HepG2 (cell line): ENCODE results near the gene MYH9. TPM values are rescaled to one million over a fixed set of nuclear protein-coding genes. Genes with fewer than 3 reads are reported as not detected.
A peak's percentile ranks its signal among the peaks of the same experiment; 100 is the strongest.

Experiments used
- ADNP ChIP-seq: sonication (generic); formaldehyde crosslinking; IDR thresholded peaks from 2 replicates; pipeline ENCODE4 v1.4.0; 2020; ENCODE audit warnings: missing genetic modification reagents
- ASH2L ChIP-seq: fragments of 300-600, 200-600 bp; sonication (generic); IDR thresholded peaks from 2 replicates; pipeline ENCODE4 v1.7.0; 2017; ENCODE audit warnings: low read depth, mild to moderate bottlenecking, moderate library complexity, mixed read lengths, low read length; ENCODE audit not compliant: insufficient read length
- BCL6 ChIP-seq: IDR thresholded peaks from 2 replicates; pipeline ENCODE4 v1.6.1; 2016; ENCODE audit warnings: missing genetic modification reagents, missing compliant biosample characterization
- EP300 ChIP-seq, 3 experiments: sonication (generic) in 1 of 3; formaldehyde crosslinking in 1 of 3; IDR thresholded peaks; 2 replicates each; pipeline versions ENCODE4 v1.5.1 to v1.6.1; 2011 to 2020; ENCODE audit warnings: low read depth in 2 of 3, low read length in 2 of 3, borderline replicate concordance in 1 of 3, improper control_type of control experiment in 1 of 3, mild to moderate bottlenecking in 1 of 3, missing genetic modification reagents in 1 of 3, moderate library complexity in 1 of 3
- HINFP ChIP-seq: sonication (generic); formaldehyde crosslinking; IDR thresholded peaks from 2 replicates; pipeline ENCODE4 v1.4.0; 2020; ENCODE audit warnings: low read depth, mild to moderate bottlenecking, missing genetic modification reagents
- KDM2A ChIP-seq: sonication (generic); formaldehyde crosslinking; IDR thresholded peaks from 2 replicates; pipeline ENCODE4 v1.4.0; 2020; ENCODE audit warnings: low read depth, missing genetic modification reagents, borderline replicate concordance
- NCOA2 ChIP-seq: sonication (generic); formaldehyde crosslinking; IDR thresholded peaks from 2 replicates; pipeline ENCODE4 v1.8.0; 2022; ENCODE audit warnings: inconsistent platforms
- PRDM15 ChIP-seq: sonication (generic); formaldehyde crosslinking; IDR thresholded peaks from 2 replicates; pipeline ENCODE4 v1.4.0; 2020; ENCODE audit warnings: missing genetic modification reagents
- RFX3 ChIP-seq: IDR thresholded peaks from 2 replicates; pipeline ENCODE4 v1.6.1; 2016; ENCODE audit warnings: missing biosample characterization, missing genetic modification reagents
- SMAD3 ChIP-seq: sonication (generic); formaldehyde crosslinking; IDR thresholded peaks from 2 replicates; pipeline ENCODE4 v1.4.0; 2020; ENCODE audit warnings: missing genetic modification reagents
- TSC22D2 ChIP-seq: sonication (generic); formaldehyde crosslinking; IDR thresholded peaks from 2 replicates; pipeline ENCODE4 v1.5.1; 2020; ENCODE audit warnings: missing genetic modification reagents, mild to moderate bottlenecking, borderline replicate concordance
- ZBTB7B ChIP-seq: sonication (generic); formaldehyde crosslinking; IDR thresholded peaks from 2 replicates; pipeline ENCODE4 v1.4.0; 2020; ENCODE audit warnings: missing genetic modification reagents
- ZNF143 ChIP-seq: sonication (generic); formaldehyde crosslinking; IDR thresholded peaks from 2 replicates; pipeline ENCODE4 v1.4.0; 2020; ENCODE audit warnings: missing genetic modification reagents
- ZNF256 ChIP-seq: sonication (generic); formaldehyde crosslinking; conservative IDR thresholded peaks from 2 replicates; pipeline ENCODE4 v1.4.0; 2020; ENCODE audit warnings: missing genetic modification reagents
- ZNF484 ChIP-seq: sonication (generic); formaldehyde crosslinking; IDR thresholded peaks from 2 replicates; pipeline ENCODE4 v1.5.1; 2020; ENCODE audit warnings: mild to moderate bottlenecking, low read depth, missing genetic modification reagents, borderline replicate concordance
- ZNF570 ChIP-seq: sonication (generic); formaldehyde crosslinking; IDR thresholded peaks from 2 replicates; pipeline ENCODE4 v1.4.0; 2020; ENCODE audit warnings: mild to moderate bottlenecking, missing genetic modification reagents, borderline replicate concordance
- ZNF574 ChIP-seq: sonication (generic); formaldehyde crosslinking; IDR thresholded peaks from 2 replicates; pipeline ENCODE4 v1.4.0; 2020; ENCODE audit warnings: missing genetic modification reagents
- ZNF704 ChIP-seq: sonication (generic); formaldehyde crosslinking; IDR thresholded peaks from 2 replicates; pipeline ENCODE4 v1.8.1; 2023; ENCODE audit warnings: mild to moderate bottlenecking, inconsistent platforms, moderate library complexity, missing genetic modification reagents, borderline replicate concordance
- polyA plus RNA-seq, 8 experiments: library from polyadenylated mRNA; depleted of rRNA in 3 of 8; stranded (reverse) in 7 of 8; unstranded in 1 of 8; fragments of >200 nt; fragmentation: Illumina TruSeq in 4 of 8; extraction: Trizol in 4 of 8; gene quantifications; 2 replicates each; pipeline versions ENCODE4 v1.2.1 to v1.2.3, GENCODE V29; 2011 to 2016; ENCODE audit warnings: low read depth in 4 of 8, missing spikeins in 1 of 8, mixed read lengths in 1 of 8; ENCODE audit not compliant: insufficient read depth in 1 of 8
- total RNA-seq, 5 experiments: library from RNA; depleted of rRNA; stranded (reverse); fragments of >200 nt; fragmentation: Illumina TruSeq; extraction: Trizol; gene quantifications; 2 replicates each; pipeline ENCODE4 v1.2.3, GENCODE V29; 2016; ENCODE audit warnings: low read depth in 1 of 5

The MYH9 gene
- total and polyA plus RNA-seq, 2 of the 13 experiments (the other 11 are each of a cell fraction or from before 2014, with no cell fraction given), result 50.7 to 98.5 TPM

GRCh38 chr22:36397131-36398093 is 9.6 kb upstream of the MYH9 start (continued):
- TF ChIP-seq PRDM15 (no peak), ZNF570 (CRISPR knock-in tag) (no peak), ZNF574 (peak; percentile 48; the same call in 1 of the 2 replicates), NCOA2 (peak; percentile 58), SMAD3 (CRISPR knock-in tag) (peak; percentile 43; the same call in 1 of the 2 replicates), ZNF484 (CRISPR knock-in tag) (no peak), ZNF143 (CRISPR knock-in tag) (no peak), BCL6 (CRISPR knock-in tag) (peak; percentile 79), ADNP (CRISPR knock-in tag) (0 out of 2 replicates have a peak, but pooled peaks have one; percentile 8), RFX3 (no peak), KDM2A (CRISPR knock-in tag) (peak; percentile 52; the same call in 1 of the 2 replicates), EP300 (IDR thresholded peaks at IDR 0.05; ENCODE audit: low read depth in 2 of 2, low read length in 2 of 2) (peak in 1 of 2 experiments; percentile 18; a peak in 1 of 4 replicates), EP300 (CRISPR knock-in tag; IDR thresholded peaks at IDR 0.05; ENCODE audit: borderline replicate concordance) (peak; percentile 20; the same call in 1 of the 2 replicates), ZNF704 (CRISPR knock-in tag) (no peak), ASH2L (peak; percentile 28), TSC22D2 (CRISPR knock-in tag) (no peak), ZBTB7B (0 out of 2 replicates have a peak, but pooled peaks have one; percentile 42), HINFP (no peak), ZNF256 (CRISPR knock-in tag) (no peak)
